HG03460 (cell line): Measurements from ENCODE around the gene TATDN2.
"Not testable (repeated sequence)": the region's sequence is repeated elsewhere in the genome, so short reads cannot be mapped to it uniquely, and the experiment has no call there.

Source experiments
- ATAC-seq: cut with Tn5 transposase; IDR thresholded peaks from one replicate; pipeline ENCODE4 v1.9.1; 2021; ENCODE audit not compliant: unreplicated experiment

Gene TATDN2

DNA sequence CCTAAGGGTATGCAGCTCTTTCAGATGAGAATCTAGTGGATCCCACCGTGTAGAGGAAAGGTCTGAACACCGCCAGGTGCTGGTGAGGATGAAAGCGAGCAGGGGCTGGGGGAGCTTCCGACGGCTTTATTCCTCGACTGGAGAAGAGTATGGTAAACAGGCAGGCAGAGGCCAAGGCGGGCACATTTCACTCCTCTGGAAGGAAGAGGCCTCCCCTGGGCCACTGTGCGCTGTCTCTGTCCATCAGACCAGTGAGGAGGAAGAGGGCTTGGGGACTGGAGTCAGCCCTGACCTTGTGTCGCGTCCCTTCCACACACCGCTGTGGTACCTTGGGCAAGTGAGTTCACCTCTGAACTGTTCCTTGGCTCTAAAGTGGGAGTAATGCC is 40.3 kb downstream of the TATDN2 start:
- no peak for ATAC-seq

DNA sequence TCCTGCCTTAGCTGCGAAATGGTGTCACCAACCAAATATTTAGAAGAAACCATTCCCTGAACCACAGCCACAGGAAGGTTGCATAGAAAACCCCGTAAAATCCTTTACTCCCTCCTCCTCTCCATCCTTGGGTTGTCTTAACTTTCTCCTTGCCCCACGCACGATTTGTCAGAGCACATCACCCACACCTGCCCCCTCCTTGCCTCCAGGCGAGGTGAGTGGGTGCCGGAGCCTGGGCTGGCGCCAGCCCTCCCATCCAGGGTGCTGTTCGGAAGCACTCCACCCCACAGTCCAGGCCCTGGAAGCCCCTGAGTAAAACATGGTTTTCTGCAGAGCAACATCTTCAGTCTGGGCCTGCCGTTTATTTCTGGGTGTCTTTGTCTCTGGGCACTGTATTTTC is 40.8 kb downstream of the TATDN2 start:
- no peak for ATAC-seq

DNA sequence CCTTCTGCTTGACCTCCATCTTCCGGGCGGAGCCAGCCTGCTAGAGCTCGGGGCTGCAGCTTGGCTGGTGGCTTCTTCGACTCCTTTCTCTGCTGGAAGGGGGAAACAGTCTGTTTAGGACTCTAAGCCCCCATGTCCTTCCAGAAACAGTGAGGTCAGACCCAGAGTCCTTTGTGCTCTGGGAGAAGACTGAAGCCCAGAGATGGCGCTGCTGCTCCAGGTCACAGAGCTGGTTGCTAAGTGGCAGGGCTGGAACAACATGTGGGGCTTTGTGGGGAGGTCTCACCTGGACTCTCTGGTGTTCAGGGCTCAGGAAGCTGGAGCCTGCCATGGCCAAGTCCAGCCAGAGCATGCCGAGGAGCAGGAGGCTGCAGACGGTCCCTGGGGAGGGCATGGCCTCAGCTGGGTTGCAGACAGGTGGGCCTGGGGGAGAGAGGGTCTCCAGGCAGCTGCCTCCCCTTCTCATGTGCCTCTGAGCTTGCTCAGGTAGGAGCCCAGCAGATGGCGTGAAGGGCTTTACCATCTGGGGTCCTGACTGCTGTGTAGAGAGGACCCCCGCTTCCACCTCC is 41.6 kb downstream of the TATDN2 start:
- no peak for ATAC-seq

DNA sequence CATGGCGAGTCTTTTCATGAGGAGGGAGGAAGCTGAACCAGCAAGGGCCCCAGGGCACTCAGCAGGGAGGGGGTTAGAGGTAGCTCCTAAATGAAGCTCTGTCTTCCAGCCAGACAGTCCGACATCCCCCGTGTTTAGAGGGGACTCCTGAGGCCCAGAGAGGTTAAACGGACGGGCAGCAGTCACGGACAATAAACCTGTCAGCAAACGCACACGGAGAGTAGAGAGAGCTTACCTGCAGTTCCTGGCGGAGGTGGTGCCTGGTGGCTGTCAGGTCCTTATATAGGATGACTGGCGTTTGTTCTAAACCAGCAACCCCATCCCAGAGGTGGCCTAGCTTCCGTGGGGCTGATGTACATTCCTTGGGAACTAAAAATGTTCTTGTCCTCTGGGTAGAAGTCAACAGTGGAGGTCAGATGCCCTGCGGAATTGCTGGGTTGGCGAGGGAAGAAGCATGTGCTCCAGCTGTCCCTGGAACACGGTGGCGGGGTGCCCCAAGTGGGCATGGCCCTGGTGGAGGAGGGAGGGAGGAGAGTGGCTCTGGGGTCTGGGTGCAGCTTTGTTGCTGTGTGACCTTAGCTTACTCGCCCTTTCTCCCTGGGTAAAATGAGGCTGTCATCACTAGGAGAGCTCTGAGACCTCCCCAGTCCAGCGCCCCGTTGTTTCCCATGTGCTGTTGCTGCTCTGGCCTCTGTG is 42.4 kb downstream of the TATDN2 start:
- no peak for ATAC-seq

DNA sequence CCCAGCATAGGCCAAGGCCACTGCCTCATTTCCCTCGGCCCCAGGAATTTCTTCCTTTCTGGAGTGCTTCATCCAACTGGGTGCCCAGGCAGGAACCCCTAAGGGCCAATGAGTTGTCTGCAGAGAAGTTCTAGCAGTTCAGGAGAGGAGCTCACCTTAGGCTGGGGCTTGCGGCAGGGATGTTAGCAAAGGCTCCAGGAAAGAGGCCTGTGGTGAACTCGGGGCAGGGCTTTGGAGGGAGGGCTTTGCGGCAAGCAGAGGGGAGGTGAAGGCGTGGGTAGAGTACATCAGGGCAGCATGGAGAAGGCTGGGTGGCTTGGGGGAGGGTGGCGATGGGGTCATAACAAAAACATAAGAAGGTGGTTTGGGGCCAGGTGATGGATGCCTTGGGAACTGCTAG is 43.4 kb downstream of the TATDN2 start:
- no peak for ATAC-seq

DNA sequence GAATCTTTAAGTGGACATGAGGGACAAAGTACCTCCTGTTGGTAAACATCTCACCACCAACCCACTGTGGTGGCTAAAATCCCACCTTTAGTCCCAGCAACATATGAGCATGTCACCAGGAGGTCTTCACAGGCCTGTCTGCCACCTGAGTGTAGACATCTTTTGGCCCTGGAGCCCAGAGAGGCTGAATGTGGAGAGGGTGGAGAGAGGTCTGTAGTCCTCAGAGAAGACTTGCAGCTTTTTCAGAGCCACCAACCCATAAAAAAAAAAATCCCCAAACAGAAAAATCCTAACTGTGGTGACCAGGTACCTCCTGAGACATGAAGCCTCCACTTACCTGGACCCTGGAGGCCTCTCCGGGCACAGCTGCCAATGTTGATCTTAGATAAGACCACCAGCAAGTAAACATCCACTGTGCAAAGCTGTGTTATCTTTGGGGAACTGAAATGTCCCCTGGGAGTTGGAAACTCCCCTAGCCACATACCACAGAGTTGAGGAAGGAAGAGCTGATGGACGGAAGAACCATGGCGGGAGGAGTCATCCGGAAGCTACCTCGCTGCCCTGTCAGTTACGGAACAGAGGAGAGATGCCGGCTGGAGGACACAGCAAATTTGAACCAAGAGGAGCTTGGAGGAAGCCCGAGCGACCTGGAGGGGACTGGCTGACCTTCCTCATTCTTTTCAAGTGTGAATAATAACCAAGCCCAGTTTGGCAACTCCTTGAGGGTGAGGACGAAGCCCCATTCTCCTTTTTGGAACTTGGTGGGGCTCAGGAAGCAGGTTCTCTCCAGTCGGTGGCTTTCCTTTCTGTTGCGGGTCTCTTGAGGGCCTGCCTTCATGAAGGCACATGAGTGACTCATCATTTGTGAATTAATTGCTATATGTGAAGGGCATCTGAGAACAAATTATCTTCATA is 44.5 kb downstream of the TATDN2 start, which contains the start of gene GHRL:
Gene GHRL, minus strand, starts transcription at position 443 of the 915 bp plus-strand sequence. CDS start 2,767 bp downstream, outside the sequence.
- ATAC-seq = peak; percentile 78

DNA sequence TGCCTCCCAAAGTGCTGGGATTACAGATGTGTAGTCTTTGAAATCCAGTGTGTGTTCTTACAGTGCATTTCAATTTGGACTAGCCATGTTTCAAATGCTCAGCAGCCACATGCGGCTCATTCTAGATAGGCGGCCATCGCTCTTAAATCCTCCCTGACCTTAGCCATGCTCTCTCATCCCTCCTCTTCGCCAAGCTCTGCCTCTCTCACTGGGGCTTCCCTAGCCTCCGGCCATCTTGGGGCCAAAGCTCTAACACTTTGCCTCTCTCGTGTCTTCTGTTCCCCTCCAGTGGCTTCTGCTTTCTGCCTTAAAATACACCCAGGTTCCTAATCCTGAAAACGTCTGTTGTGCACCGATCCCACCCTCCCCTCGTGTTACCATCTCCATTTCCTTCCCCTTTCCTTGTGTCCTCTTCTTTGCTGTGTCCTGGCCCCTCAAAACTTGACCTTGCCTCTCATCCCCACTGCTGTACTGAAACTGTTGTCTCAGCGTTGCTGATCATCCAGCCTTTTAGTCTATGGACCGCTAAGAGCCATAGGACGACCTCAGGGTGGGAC is 45.8 kb downstream of the TATDN2 start:
- no peak for ATAC-seq

DNA sequence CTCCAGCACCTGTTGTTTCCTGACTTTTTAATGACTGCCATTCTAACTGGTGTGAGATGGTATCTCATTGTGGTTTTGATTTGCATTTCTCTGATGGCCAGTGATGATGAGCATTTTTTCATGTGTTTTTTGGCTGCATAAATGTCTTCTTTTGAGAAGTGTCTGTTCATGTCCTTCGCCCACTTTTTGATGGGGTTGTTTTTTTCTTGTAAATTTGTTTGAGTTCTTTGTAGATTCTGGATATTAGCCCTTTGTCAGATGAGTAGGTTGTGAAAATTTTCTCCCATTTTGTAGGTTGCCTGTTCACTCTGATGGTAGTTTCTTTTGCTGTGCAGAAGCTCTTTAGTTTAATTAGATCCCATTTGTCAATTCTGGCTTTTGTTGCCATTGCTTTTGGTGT is 49.8 kb downstream of the TATDN2 start:
- ATAC-seq = not testable (repeated sequence)

DNA sequence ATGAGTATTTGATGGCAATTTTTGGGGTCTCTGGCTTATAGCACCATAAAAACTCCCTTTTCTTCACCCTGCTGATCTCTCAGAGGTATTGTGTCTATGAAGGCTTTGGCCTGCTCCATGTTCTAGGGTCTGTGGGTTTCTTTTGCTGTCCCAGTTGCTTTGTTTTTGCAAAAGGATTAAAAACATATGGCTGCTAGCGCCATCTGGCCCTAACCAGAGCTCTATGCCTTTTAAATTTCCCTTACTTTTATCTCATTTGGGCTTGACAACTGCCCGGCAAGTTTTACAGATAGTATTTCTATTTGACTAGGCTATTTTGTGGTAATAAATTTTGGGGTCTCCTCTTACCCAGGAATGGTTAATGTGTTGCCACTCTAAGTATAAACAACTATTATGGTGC is 50.9 kb downstream of the TATDN2 start:
- ATAC-seq = no peak

DNA sequence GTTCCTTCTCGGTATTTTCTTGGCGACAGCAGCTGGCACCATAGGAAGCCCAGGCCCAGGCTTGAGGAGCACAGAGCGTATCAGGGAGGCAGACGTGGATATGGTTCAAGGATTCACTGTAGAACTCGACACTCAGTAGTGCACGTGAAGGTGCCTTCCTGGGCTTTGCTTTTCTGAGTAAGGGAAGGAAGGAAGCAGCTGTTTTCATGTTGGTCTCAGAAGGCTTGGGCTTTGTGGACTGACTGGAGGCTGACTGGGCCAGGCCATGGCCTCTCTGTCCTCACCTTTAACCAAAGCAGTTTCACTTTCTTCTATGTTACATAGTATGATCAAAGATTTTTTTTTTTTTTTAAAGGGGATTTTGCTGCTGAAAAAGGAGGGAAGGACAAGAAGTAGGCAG is 51.4 kb downstream of the TATDN2 start:
- peak; percentile 80 for ATAC-seq

DNA sequence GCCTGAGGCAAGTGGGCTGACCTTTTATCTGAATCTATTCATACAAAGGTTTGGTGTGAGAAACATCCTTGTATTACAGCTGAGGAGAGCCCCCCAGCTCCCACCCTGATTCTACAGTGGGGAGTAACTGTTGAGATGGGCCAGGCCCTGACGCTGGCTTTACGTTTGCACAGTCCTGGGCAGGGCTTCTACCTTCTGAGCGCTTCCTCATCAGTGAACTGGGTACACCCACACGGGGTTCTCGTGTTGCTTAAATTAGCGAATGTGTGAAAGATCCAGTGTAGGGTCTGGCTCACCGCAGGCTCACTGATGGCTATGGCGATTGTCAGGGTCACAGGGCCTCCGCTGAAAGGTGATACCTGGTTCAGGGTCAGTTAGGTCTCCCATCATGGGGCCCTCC is 51.8 kb downstream of the TATDN2 start:
- no peak for ATAC-seq

DNA sequence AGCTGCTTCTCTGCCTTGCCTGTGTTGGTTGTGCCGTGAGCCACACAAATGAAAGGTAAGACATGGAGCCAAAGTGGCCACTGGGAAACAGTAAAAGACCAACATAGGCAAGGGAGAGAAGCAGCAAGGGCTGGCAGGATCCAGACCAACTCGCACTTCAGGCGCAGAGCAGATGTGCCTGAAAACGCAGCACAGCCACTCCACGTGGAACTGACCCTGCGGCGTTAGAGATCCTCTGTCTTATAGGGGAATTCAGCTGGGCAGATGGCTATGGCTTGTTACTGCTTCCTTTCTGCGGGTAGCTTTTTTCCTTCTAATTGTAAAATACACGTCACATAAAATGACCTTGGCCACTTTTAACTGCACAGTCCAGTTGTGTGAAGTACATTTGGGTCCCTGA is 54.8 kb downstream of the TATDN2 start:
- ATAC-seq = no peak

DNA sequence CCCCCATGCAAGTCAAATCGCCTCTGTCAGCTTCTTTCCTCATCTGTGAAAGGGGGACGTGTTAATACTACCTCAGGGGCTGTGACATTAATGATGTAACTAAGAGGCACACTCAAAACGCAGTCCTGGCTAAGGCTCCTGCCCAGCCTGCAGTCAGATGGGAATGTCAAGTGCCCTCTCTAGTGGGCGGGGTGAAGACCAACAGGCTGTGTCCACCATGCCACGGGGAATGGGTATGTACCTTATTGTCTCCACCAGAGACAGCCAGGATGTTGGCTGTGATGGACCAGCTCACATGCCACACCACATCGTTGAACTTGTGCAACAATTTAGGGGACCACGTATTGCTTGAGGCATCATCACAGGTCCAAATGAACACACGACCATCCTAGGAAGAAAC is 55.5 kb downstream of the TATDN2 start:
- ATAC-seq = no peak

DNA sequence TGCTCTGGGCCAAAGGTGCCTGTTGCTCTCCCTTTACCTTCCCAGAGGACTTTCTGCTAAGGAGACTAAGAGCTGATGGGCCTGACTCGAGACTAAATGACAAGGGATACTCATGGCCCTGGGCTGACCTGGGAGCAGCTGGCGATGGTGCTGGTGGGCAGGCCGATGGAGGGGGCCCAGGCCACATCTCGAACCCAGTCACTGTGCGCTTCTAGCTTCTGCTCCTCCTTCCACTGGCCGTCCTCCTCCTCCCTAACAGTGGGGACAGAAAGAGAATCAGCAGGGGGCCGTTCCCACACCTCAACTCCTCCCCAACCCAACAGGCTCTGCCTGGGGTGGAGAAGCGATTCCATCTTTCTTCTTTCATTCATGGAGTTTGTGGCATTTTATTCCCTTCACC is 56.6 kb downstream of the TATDN2 start:
- no peak for ATAC-seq

DNA sequence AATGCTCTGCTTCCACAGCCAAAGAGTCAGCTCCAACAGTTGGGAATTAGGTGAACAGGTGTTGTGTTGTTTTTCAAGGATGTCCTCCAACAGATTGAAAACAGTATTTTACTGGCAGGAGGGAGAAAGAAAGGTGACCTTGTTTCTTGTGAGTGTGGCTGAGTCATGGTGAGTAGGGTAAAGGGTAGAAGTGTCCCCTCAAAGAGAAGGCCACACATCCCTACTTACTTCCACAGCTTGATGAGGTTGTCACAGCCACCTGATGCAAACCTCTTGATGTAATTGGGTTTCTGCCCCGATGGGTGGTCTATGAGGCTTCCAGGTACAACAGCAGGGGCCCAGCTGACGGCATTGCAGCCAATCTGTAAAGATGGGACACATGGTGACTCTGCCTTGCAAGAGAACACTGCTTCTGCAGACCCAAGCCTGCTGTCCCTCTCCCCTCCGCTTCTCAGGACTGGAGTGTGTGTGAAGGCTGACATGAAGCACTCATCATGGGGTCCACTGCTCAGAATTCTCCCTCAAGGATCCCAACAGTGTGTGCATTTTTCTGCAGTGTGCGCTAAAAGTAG is 57.2 kb downstream of the TATDN2 start:
- ATAC-seq = no peak

DNA sequence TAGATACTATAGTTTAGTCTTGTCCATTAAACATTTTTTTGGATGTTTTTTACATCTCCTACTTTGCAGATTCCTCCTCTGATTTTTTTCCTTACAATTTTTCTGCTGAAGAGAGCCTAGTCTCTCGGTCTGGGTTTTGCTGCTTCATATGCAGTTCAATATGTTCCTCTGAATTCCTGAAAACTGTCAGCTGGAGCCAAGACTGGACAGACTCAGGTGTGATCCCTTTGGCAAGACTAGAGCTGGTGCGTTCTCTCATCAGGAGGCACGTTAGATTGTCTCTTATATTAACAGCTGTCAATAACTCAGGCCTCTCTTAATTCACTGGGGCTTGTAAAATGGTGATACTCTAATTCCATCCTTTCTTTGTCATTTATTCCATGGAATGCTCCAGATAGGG is 57.9 kb downstream of the TATDN2 start:
- ATAC-seq = no peak

DNA sequence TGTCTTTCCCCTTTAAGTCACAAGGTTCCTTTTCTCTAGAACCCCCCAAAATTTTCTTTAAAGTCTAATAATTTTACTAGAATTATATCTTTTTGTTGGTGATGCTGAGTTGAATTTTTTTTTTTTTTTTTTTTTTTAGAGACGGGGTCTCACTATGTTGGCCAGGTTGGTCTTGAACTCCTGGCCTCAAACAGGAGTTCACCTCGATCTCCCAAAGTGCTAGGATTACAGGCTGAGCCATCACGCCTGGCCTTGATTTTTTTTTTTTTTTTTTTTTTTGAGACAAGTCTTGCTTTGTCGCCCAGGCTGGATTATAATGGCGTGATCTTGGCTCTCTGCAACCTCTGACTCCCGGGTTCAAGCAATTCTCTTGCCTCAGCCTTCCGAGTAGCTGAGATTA is 60.4 kb downstream of the TATDN2 start:
- ATAC-seq = no peak

DNA sequence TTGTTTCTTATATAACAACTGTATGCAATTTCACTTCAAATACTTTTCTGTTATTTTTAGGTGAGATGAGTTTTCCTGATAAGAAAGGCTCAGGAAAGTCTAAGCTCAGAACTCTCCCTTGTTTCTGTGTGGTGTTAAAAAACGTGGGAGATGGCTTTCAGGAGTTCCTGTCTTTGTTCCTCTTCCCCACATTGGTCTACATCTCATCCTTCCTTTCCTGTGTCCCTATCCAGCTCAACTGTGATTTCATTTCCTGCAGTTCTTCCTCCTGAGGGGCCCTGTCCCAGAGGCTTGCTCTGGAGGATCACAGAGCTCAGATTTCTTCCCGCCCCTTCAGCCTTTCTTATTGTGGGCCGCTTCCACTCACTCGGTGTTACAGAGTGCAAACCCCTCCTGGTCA is 61.5 kb downstream of the TATDN2 start:
- ATAC-seq = no peak

DNA sequence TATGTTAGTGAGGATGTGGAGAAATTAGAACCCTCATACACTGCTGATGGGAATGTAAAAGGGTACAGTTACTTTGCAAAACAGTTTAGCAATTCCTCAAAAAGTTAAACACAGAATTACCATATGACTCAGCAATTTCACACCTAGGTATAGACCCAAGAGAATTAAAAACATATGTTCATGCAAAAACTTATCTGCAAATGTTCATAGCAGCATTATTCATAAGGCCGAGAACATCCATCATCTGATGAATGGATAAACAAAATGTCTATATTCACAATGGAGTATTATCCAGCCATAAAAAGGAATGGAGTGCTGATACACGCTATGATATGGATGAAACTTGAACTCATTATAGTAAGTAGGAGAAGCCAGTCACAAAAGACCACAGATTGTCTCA is 62.3 kb downstream of the TATDN2 start:
- no peak for ATAC-seq

DNA sequence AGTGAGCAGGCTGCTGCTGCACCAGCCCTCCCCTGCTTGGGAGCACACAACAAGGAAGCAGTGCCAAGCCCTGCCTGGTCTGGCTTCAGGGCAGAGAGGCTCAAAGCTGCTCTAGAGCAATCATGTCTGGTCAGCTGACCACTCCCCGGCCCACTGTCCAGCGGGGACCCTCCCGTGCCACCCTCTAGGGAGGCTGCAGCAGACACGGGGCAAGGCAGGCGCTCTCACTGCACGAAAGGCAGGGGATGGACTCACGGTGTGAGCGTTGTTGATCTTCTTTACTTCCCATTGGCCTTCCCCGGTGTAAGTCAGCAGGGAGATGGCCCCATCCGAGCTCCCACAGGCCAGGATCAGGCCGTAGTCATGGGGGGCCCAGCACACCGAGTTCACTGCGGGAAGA is 63.5 kb downstream of the TATDN2 start:
- no peak for ATAC-seq

DNA sequence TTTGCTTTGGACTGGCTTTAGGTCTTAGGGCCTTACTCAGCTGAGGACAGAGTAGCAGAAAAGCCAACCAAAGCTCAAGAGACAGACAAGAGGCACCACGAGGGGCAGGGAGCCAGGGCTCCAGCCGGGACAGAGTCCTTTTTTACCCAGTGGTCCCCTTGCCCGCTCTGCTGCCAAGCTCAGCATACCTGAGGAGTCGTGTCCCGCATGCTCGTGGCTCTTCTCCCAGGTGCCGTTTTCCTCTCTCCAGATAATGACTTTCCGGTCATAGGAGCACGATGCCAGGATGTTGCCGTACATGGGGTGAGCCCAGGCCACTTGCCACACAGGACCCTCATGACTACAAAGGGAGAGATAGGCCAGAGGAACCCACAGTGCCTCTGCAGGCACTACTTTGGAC is 64.1 kb downstream of the TATDN2 start:
- ATAC-seq = no peak
